T-helper 2 cell treated with Interferon-gamma antibody and Interleukin-4, amounts not matched to agents 100 ng/mL and 5 ng/mL, for 36 hours (primary cell): ENCODE results near the gene AQP10. TPM values are rescaled to one million over a fixed set of nuclear protein-coding genes. Genes with fewer than 3 reads are reported as not detected.
"Not testable (repeated sequence)": the region's sequence is repeated elsewhere in the genome, so short reads cannot be mapped to it uniquely, and the experiment has no call there.

Experiments
- intact Hi-C: fragments of 100-400 bp; cut with micrococcal nuclease; formaldehyde crosslinking; loops from one replicate; pipeline ENCODE4 v1.15.1; 2023
- total RNA-seq: library from RNA; stranded (reverse); gene quantifications from 2 replicates; pipeline ENCODE4 v1.2.3, GENCODE V29; 2022

AQP10 gene, protein sequence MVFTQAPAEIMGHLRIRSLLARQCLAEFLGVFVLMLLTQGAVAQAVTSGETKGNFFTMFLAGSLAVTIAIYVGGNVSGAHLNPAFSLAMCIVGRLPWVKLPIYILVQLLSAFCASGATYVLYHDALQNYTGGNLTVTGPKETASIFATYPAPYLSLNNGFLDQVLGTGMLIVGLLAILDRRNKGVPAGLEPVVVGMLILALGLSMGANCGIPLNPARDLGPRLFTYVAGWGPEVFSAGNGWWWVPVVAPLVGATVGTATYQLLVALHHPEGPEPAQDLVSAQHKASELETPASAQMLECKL
- total RNA-seq: not detected in 2 replicates

GRCh38 chr1:154320882-154321608, at the start of gene AQP10:
TSS of gene AQP10 (plus strand) at chr1:154321093. CDS start at chr1:154321156, 63 bp downstream.
- intact Hi-C loops: no loop called here

- intact Hi-C loops: loop anchor here (1.0 to 2.0 kb wide), 9 partner anchors 52 to 601 kb away; partner anchors contain the start of genes RPS27 and UBAP2L
Measured at GRCh38 chr1:154272217-154272998, 48.5 kb upstream of the AQP10 start, which contains the start of gene HAX1. TSS of gene HAX1 (plus strand) at chr1:154272629. CDS start at chr1:154272724, 95 bp downstream.

GRCh38 chr1:154272999-154273563, 47.8 kb upstream of the AQP10 start:
- intact Hi-C loops: loop anchor here (1.0 to 2.0 kb wide), 9 partner anchors 52 to 602 kb away; partner anchors contain the start of genes RPS27 and UBAP2L

DNA sequence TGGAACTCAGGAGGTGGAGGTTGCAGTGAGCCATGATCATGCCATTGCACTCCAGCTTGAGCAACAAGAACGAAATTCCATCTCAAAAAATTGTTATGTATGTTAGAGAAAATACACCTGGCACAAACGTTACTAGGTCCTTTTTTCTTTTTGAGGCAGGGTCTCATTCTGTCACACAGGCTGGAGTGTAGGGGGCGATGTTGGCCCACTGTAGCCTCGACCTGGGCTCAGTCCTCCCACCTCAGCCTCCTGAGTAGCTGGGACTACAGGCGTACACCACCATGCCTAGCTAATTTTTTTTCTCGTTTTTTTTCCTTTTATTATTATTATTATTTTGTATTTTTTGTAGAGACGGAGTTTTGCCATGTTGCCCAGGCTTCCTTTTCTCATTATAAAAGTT, 44.1 kb upstream of the AQP10 start:
- intact Hi-C loops: no loop called here

DNA sequence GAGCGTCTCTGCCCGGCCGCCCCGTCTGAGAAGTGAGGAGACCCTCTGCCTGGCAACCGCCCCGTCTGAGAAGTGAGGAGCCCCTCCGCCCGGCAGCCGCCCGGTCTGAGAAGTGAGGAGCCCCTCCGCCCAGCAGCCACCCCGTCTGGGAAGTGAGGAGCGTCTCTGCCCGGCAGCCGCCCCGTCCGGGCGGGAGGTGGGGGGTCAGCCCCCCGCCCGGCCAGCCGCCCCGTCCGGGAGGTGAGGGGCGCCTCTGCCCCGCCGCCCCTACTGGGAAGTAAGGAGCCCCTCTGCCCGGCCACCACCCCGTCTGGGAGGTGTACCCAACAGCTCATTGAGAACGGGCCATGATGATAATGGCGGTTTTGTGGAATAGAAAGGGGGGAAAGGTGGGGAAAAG, 33.3 kb upstream of the AQP10 start:
- intact Hi-C loops: not testable (repeated sequence)

- intact Hi-C loops: no loop called here
Measured at GRCh38 chr1:154288661-154289060, 32.2 kb upstream of the AQP10 start.

- intact Hi-C loops: no loop called here
Measured at GRCh38 chr1:154290921-154291320, 30.0 kb upstream of the AQP10 start.

- intact Hi-C loops: no loop called here
Measured at GRCh38 chr1:154295408-154296235, 25.3 kb upstream of the AQP10 start.

GRCh38 chr1:154301582-154301981, 19.3 kb upstream of the AQP10 start:
- intact Hi-C loops: no loop called here

GRCh38 chr1:154304664-154305337, 16.1 kb upstream of the AQP10 start:
- intact Hi-C loops: no loop called here

- intact Hi-C loops: no loop called here
Measured at GRCh38 chr1:154306151-154306550, 14.7 kb upstream of the AQP10 start.

- intact Hi-C loops: not testable (repeated sequence)
Measured at GRCh38 chr1:154307670-154308270, 13.1 kb upstream of the AQP10 start.

GRCh38 chr1:154309136-154309535, 11.8 kb upstream of the AQP10 start:
- intact Hi-C loops: not testable (repeated sequence)

- intact Hi-C loops: not testable (repeated sequence)
Measured at GRCh38 chr1:154312229-154313065, 8.4 kb upstream of the AQP10 start.

DNA sequence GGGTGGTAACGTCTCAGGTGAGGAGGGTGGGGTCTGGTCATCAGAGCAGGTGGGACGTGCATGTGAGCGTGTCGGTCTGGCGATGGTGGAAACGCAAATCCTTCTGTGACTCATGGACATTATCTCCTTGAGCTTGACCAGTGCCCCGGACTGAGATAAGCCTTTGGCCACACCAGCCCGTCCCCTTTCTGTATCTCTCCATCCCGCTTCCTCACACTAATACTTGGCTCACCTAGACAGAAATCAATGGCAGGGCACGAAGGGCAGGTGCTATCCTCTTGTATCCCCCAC, 7.9 kb upstream of the AQP10 start:
- intact Hi-C loops: no loop called here

- intact Hi-C loops: not testable (repeated sequence)
Measured at GRCh38 chr1:154314226-154314625, 6.7 kb upstream of the AQP10 start.

DNA sequence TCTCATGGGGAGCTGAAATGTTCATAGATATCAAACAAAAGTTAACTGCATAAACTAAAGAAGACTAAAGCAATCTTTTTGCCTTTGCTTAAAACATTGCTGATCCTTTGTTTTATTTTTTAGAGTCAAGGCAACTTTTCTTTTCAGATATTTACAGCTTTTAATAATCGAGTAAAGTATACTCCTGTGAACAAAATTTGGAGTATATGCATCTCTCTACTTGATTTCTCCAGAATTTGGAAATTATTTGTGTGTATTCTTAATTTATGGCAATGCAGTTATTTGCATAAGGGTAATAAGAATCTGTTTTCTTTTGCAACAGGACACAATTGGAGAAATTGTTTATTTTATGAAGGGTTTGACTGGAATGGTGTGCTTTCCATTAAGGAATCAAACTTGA, 4.2 kb upstream of the AQP10 start:
- intact Hi-C loops: no loop called here

GRCh38 chr1:154318386-154318785, 2.5 kb upstream of the AQP10 start:
- intact Hi-C loops: no loop called here

- intact Hi-C loops: not testable (repeated sequence)
Measured at GRCh38 chr1:154321609-154321934, 679 bp downstream of the AQP10 start.
